IMR-90 (cell line): ENCODE results near the gene ITIH5. TPM values are rescaled to one million over a fixed set of nuclear protein-coding genes. Genes with fewer than 3 reads are reported as not detected.

Source experiments
- ATAC-seq: fragments of 200-7000 bp; cut with Tn5 transposase; 2 replicates; pipeline ENCODE4 v1.9.1; 2020; ENCODE audit warnings: low read depth, mild to moderate bottlenecking, moderate library complexity
- BruUV-seq: library from RNA; stranded (reverse); fragments of 400-500 nt; replicated peaks from 2 replicates; lab custom pipeline; 2021; lab: Mats Ljungman, UMichigan
- CTCF ChIA-PET: fragments of 300-600 bp; formaldehyde crosslinking; extraction: SDS; loops from one replicate; lab custom pipeline; 2021; ENCODE audit warnings: antibody characterized with exemption; lab: Yijun Ruan, JAX
- POLR2A ChIA-PET: fragments of 300-600 bp; sonication (Branson Sonifier 250); formaldehyde crosslinking; loops from one replicate; lab custom pipeline; 2022; ENCODE audit warnings: antibody characterized with exemption; ENCODE audit not compliant: unreplicated experiment; lab: Charles Lee
- DNase-seq: peaks from one replicate; pipeline ENCODE4 v3.0.0; 2013
- H2AFZ ChIP-seq: replicated peaks from 2 replicates; pipeline ENCODE3; 2013; ENCODE audit warnings: low read length, mild to moderate bottlenecking; ENCODE audit not compliant: poor library complexity
- H2AK5ac ChIP-seq: 2 replicates; pipeline ENCODE4 v1.6.1; 2013; ENCODE audit warnings: low read depth, low read length, inconsistent platforms
- H2AK9ac ChIP-seq: replicated peaks from 2 replicates; pipeline ENCODE3; 2013; ENCODE audit warnings: mild to moderate bottlenecking, low read depth, low read length, moderate library complexity; ENCODE audit not compliant: poor library complexity
- H2BK120ac ChIP-seq: 2 replicates; pipeline ENCODE4 v1.6.1; 2013; ENCODE audit warnings: low read depth, low read length, inconsistent platforms
- H2BK15ac ChIP-seq: 3 replicates; pipeline ENCODE4 v1.6.1; 2013; ENCODE audit warnings: low read depth, low read length, inconsistent platforms
- H2BK20ac ChIP-seq: 2 replicates; pipeline ENCODE4 v1.6.1; 2013; ENCODE audit warnings: low read depth, mild to moderate bottlenecking, inconsistent platforms, low read length, moderate library complexity
- H2BK5ac ChIP-seq: 2 replicates; pipeline ENCODE4 v1.6.1; 2013; ENCODE audit warnings: mild to moderate bottlenecking, low read depth, low read length, inconsistent platforms; ENCODE audit not compliant: poor library complexity, severe bottlenecking
- H3K14ac ChIP-seq: replicated peaks from 2 replicates; pipeline ENCODE4 v1.6.1; 2013; ENCODE audit warnings: low read depth, low read length, inconsistent platforms
- H3K18ac ChIP-seq: 2 replicates; pipeline ENCODE4 v1.6.1; 2013; ENCODE audit warnings: low read depth, low read length, control low read depth
- H3K23ac ChIP-seq: 2 replicates; pipeline ENCODE4 v1.6.1; 2013; ENCODE audit warnings: low read depth, low read length, inconsistent platforms
- H3K27ac ChIP-seq: 2 replicates; pipeline ENCODE4 v1.5.1; 2013; ENCODE audit warnings: mild to moderate bottlenecking, control low read depth, low read length; ENCODE audit not compliant: insufficient read depth
- H3K27me3 ChIP-seq: 2 replicates; pipeline ENCODE4 v1.6.1; 2013; ENCODE audit warnings: low read length; ENCODE audit not compliant: control insufficient read depth, insufficient read depth
- H3K36me3 ChIP-seq: 2 replicates; pipeline ENCODE4 v1.6.1; 2013; ENCODE audit warnings: low read length, mixed read lengths; ENCODE audit not compliant: control insufficient read depth, insufficient read depth
- H3K4ac ChIP-seq: 2 replicates; pipeline ENCODE4 v1.6.1; 2013; ENCODE audit warnings: low read depth, low read length, inconsistent platforms
- H3K4me1 ChIP-seq: 2 replicates; pipeline ENCODE4 v1.6.1; 2013; ENCODE audit warnings: low read length, mixed read lengths; ENCODE audit not compliant: control insufficient read depth, insufficient read depth
- H3K4me2 ChIP-seq: 2 replicates; pipeline ENCODE4 v1.6.1; 2013; ENCODE audit warnings: low read depth, mild to moderate bottlenecking, control low read depth, low read length, moderate library complexity
- H3K4me3 ChIP-seq: 2 replicates; pipeline ENCODE4 v1.5.1; 2013; ENCODE audit warnings: low read depth, mild to moderate bottlenecking, control low read depth, low read length, moderate library complexity; ENCODE audit not compliant: insufficient read depth
- H3K56ac ChIP-seq: 2 replicates; pipeline ENCODE4 v1.6.1; 2013; ENCODE audit warnings: low read length, inconsistent platforms; ENCODE audit not compliant: insufficient read depth; ENCODE audit errors: extremely low read depth
- H3K79me1 ChIP-seq, 2 experiments: 2 replicates each; pipeline ENCODE4 v1.6.1; 2013; ENCODE audit warnings: low read length in 2 of 2, inconsistent platforms in 1 of 2, low read depth in 1 of 2
- H3K9ac ChIP-seq: 2 replicates; pipeline ENCODE4 v1.6.1; 2013; ENCODE audit warnings: low read depth, low read length, control low read depth
- H3K9me1 ChIP-seq: 2 replicates; pipeline ENCODE4 v1.6.1; 2013; ENCODE audit warnings: low read length, inconsistent platforms; ENCODE audit not compliant: insufficient read depth
- H3K9me3 ChIP-seq: 2 replicates; pipeline ENCODE4 v1.6.1; 2013; ENCODE audit warnings: low read length; ENCODE audit not compliant: control insufficient read depth, insufficient read depth
- H4K20me1 ChIP-seq: 2 replicates; pipeline ENCODE4 v1.6.1; 2013; ENCODE audit warnings: low read length, inconsistent platforms; ENCODE audit not compliant: insufficient read depth
- H4K5ac ChIP-seq: 2 replicates; pipeline ENCODE4 v1.6.1; 2013; ENCODE audit warnings: mild to moderate bottlenecking, low read depth, low read length, control low read depth
- H4K8ac ChIP-seq, 2 experiments: 2 replicates each; pipeline ENCODE4 v1.6.1; 2013; ENCODE audit warnings: low read depth in 2 of 2, low read length in 2 of 2, control low read depth in 1 of 2, inconsistent platforms in 1 of 2
- H4K91ac ChIP-seq: 2 replicates; pipeline ENCODE4 v1.6.1; 2013; ENCODE audit warnings: low read depth, low read length, inconsistent platforms; ENCODE audit not compliant: insufficient read depth
- CEBPB ChIP-seq: IDR thresholded peaks from 2 replicates; pipeline ENCODE4 v1.6.1; 2012; ENCODE audit warnings: low read depth, low read length, improper control_type of control experiment
- CTCF ChIP-seq: conservative IDR thresholded peaks from 2 replicates; pipeline ENCODE4 v1.5.1; 2012; ENCODE audit warnings: mild to moderate bottlenecking, low read depth, low read length, improper control_type of control experiment
- FOS ChIP-seq: fragments of 150-350 bp; IDR thresholded peaks from 2 replicates; pipeline ENCODE4 v1.6.1; 2016; ENCODE audit warnings: low read depth, low read length
- MAFK ChIP-seq: IDR thresholded peaks from 2 replicates; pipeline ENCODE4 v1.6.1; 2012; ENCODE audit warnings: low read depth, low read length, improper control_type of control experiment
- MAZ ChIP-seq: IDR thresholded peaks from 2 replicates; pipeline ENCODE4 v1.6.1; 2012; ENCODE audit warnings: low read depth, mild to moderate bottlenecking, low read length, improper control_type of control experiment, moderate library complexity, borderline replicate concordance
- MXI1 ChIP-seq: IDR thresholded peaks from 2 replicates; pipeline ENCODE4 v1.6.1; 2012; ENCODE audit warnings: low read depth, mild to moderate bottlenecking, low read length, moderate library complexity, borderline replicate concordance
- NFE2L2 ChIP-seq: fragments of 150-350 bp; IDR thresholded peaks from 2 replicates; pipeline ENCODE4 v1.6.1; 2016; ENCODE audit warnings: low read depth, mild to moderate bottlenecking, low read length
- RAD21 ChIP-seq: IDR thresholded peaks from 2 replicates; pipeline ENCODE4 v1.6.1; 2012; ENCODE audit warnings: low read length, improper control_type of control experiment
- RFX5 ChIP-seq: IDR thresholded peaks from 2 replicates; pipeline ENCODE4 v1.8.0; 2012; ENCODE audit warnings: low read depth, mild to moderate bottlenecking, low read length, moderate library complexity
- SMC3 ChIP-seq: fragments of 150-350 bp; IDR thresholded peaks from 2 replicates; pipeline ENCODE4 v1.6.1; 2016; ENCODE audit warnings: low read depth, mild to moderate bottlenecking, antibody characterized with exemption, low read length, moderate library complexity
- WGBS, 2 experiments: methylation state at CpG; one replicate each; pipeline versions ENCODE4 v1.1.5 to v1.1.7; 2013; ENCODE audit warnings: missing lambda C conversion rate in 2 of 2; ENCODE audit not compliant: insufficient read length in 1 of 2; ENCODE audit errors: extremely low coverage in 2 of 2; 5-methylcytosine and 5-hydroxymethylcytosine counted together
- dilution Hi-C: fragments of 300-500 bp; cut with HindIII; formaldehyde crosslinking; loops from one replicate; pipeline ENCODE4 v1.14.3; 2018; ENCODE audit warnings: low sequenced_read_pairs; ENCODE audit not compliant: unreplicated experiment
- in situ Hi-C: fragments of 300-500 bp; cut with MboI; formaldehyde crosslinking; loops from 3 replicates; pipeline ENCODE4 v1.14.3; 2019; ENCODE audit warnings: low sequenced_read_pairs, inconsistent platforms, mixed read lengths
- intact Hi-C: fragments of 100-400 bp; cut with micrococcal nuclease; formaldehyde crosslinking; loops from 2 replicates; pipeline ENCODE4 v1.10.0; 2022
- polyA plus RNA-seq, 3 experiments: library from polyadenylated mRNA; depleted of rRNA; stranded (reverse); fragments of >200 nt; gene quantifications; 2 replicates each; pipeline ENCODE4 v1.2.3, GENCODE V29; 2012; ENCODE audit warnings: low replicate concordance in 1 of 3
- total RNA-seq: library from RNA; depleted of rRNA; stranded (reverse); fragments of >200 nt; gene quantifications from 2 replicates; pipeline ENCODE4 v1.2.3, GENCODE V29; 2012

ITIH5 gene
- total and polyA plus RNA-seq, 2 of the 4 experiments (the other 2 are of a cell fraction): under 0.01 to 0.07 TPM

GRCh38 chr10:7525314-7526016, 141.3 kb downstream of the ITIH5 start:
- intact Hi-C loops: loop anchor here (1.0 to 5.0 kb wide), 4 partner anchors 162 to 1777 kb away; no protein-coding TSS in a partner anchor
- no peak overlapping the region for H4K8ac ChIP-seq
- no peak overlapping the region for H2AFZ ChIP-seq
- ATAC-seq (peak; percentile 85), DNase-seq (peak; percentile 66)
- no peak overlapping the region for H3K4me3 ChIP-seq
- no peak overlapping the region for H3K23ac ChIP-seq
- in situ Hi-C loops: no loop called here
- ChIA-PET CTCF (interaction anchor here (0.6 to 1.6 kb wide), 11 partner anchors 10 to 1787 kb away, joined by 3 to 22 read pairs (median 3); no protein-coding TSS in a partner anchor), POLR2A (interaction anchor here (0.6 kb wide), 3 partner anchors 101 to 1779 kb away, joined by 3 to 7 read pairs (median 6); no protein-coding TSS in a partner anchor)
- H3K18ac ChIP-seq: no peak overlapping the region
- no peak overlapping the region for H3K56ac ChIP-seq
- H2BK20ac ChIP-seq: no peak overlapping the region
- no peak overlapping the region for H3K27ac ChIP-seq
- no peaks in the 10 kb centered on the region for H3K36me3 ChIP-seq
- H3K9ac ChIP-seq: no peak overlapping the region
- no peak overlapping the region for H3K14ac ChIP-seq
- WGBS, 2 experiments: 72% methylated on average over 8 of the region's 16 CpGs; no CpG with 5 or more reads in 1 of the 2 experiments
- H4K91ac ChIP-seq: no peak overlapping the region
- H2BK5ac ChIP-seq: no peak overlapping the region
- H3K4me1 ChIP-seq: no peaks in the 10 kb centered on the region
- no peak overlapping the region for H2AK5ac ChIP-seq
- no peak overlapping the region for H3K4me2 ChIP-seq
- peak; percentile 88 for TF ChIP-seq CTCF
- no peak for TF ChIP-seq MXI1
- TF ChIP-seq SMC3: peak; percentile 70
- peak; percentile 73 for TF ChIP-seq CEBPB
- TF ChIP-seq NFE2L2: no peak
- TF ChIP-seq RAD21: peak; percentile 85
- TF ChIP-seq FOS: no peak
- TF ChIP-seq MAFK: peak; percentile 79
- TF ChIP-seq MAZ: no peak
- TF ChIP-seq RFX5: no peak
- no peaks in the 10 kb centered on the region for H3K9me3 ChIP-seq
- no peaks in the 10 kb centered on the region for H4K20me1 ChIP-seq
- no peak overlapping the region for H3K4ac ChIP-seq
- H4K5ac ChIP-seq: no peak overlapping the region
- dilution Hi-C loops: no loop called here
- peaks cover 1% of the 10 kb centered on the region; the same call in 1 of the 2 replicates for H3K27me3 ChIP-seq
- no peaks in the 10 kb centered on the region for H3K79me1 ChIP-seq
- no peak overlapping the region for H2AK9ac ChIP-seq
- no peak overlapping the region for H2BK120ac ChIP-seq
- no peaks in the 10 kb centered on the region for H3K9me1 ChIP-seq
- H2BK15ac ChIP-seq: no peak overlapping the region
- BruUV-seq: no TSS peak
